Immature natural killer cell (primary cell): ENCODE measurements around the gene MGLL. TPM values are rescaled to one million over a fixed set of nuclear protein-coding genes. Genes with fewer than 3 reads are reported as not detected.

ENCODE experiments used
- DNase-seq, 3 donors: peaks; one replicate each; pipeline ENCODE4 v3.0.0; 2022; ENCODE audit warnings: mixed read lengths in 1 of 3
- H3K27ac Mint-ChIP-seq, 6 donors: one replicate each; pipeline ENCODE4 v1.8.0; 2020; ENCODE audit warnings: mixed read lengths in 6 of 6, mild to moderate bottlenecking in 5 of 6, inconsistent platforms in 4 of 6, moderate library complexity in 3 of 6
- H3K27me3 Mint-ChIP-seq, 3 donors: one replicate each; pipeline ENCODE4 v1.8.0; 2020 to 2021; ENCODE audit warnings: low read depth in 3 of 3, mild to moderate bottlenecking in 3 of 3, mixed read lengths in 3 of 3, moderate library complexity in 3 of 3, inconsistent platforms in 1 of 3
- H3K36me3 Mint-ChIP-seq, 3 donors: one replicate each; pipeline ENCODE4 v1.8.0; 2020; ENCODE audit warnings: mixed read lengths in 3 of 3, inconsistent platforms in 2 of 3, mild to moderate bottlenecking in 2 of 3
- H3K4me1 Mint-ChIP-seq, 2 donors: one replicate each; pipeline ENCODE4 v1.8.0; 2020; ENCODE audit warnings: inconsistent platforms in 2 of 2, mild to moderate bottlenecking in 2 of 2, mixed read lengths in 2 of 2, moderate library complexity in 1 of 2
- H3K4me3 Mint-ChIP-seq, 5 donors: one replicate each; pipeline ENCODE4 v1.8.0; 2020; ENCODE audit warnings: mild to moderate bottlenecking in 5 of 5, mixed read lengths in 5 of 5, inconsistent platforms in 3 of 5, moderate library complexity in 3 of 5
- H3K9me3 Mint-ChIP-seq, 6 donors: one replicate each; pipeline ENCODE4 v1.8.0; 2020; ENCODE audit warnings: mild to moderate bottlenecking in 6 of 6, mixed read lengths in 6 of 6, inconsistent platforms in 4 of 6, moderate library complexity in 3 of 6
- polyA plus RNA-seq, 3 donors: library from polyadenylated mRNA; unstranded; fragments of 300-500 nt; fragmentation: Illumina TruSeq; gene quantifications; one replicate each; pipeline ENCODE4 v1.2.3, GENCODE V29; 2021

Gene MGLL
- polyA plus RNA-seq, 3 donors from 2014 or later, result 2.6 to 3.6 (median 2.6) TPM

GRCh38 chr3:127734181-127734720 lies 88.1 kb downstream of the MGLL start:
- H3K27ac Mint-ChIP-seq, result no peak overlapping the region
- no peaks in the 10 kb centered on the region for H3K9me3 Mint-ChIP-seq
- H3K36me3 Mint-ChIP-seq, result no peaks in the 10 kb centered on the region
- peaks cover 2 to 6% (median 3%) of the 10 kb centered on the region in 3 donors for H3K27me3 Mint-ChIP-seq
- H3K4me3 Mint-ChIP-seq, result no peak overlapping the region
- DNase-seq, result no peak
- no peaks in the 10 kb centered on the region for H3K4me1 Mint-ChIP-seq

GRCh38 chr3:127733781-127734180 lies 88.5 kb downstream of the MGLL start:
- Mint-ChIP-seq H3K9me3 (no peaks in the 10 kb centered on the region), H3K4me3 (no peak overlapping the region), H3K36me3 (no peaks in the 10 kb centered on the region), H3K4me1 (no peaks in the 10 kb centered on the region), H3K27me3 (peaks cover 2 to 6% (median 3%) of the 10 kb centered on the region in 3 donors), H3K27ac (no peak overlapping the region)
- no peak for DNase-seq

GRCh38 chr3:127732879-127733350 lies 89.4 kb downstream of the MGLL start:
- DNase-seq, result no peak
- Mint-ChIP-seq H3K9me3 (no peaks in the 10 kb centered on the region), H3K27me3 (peaks cover 2 to 9% (median 3%) of the 10 kb centered on the region in 3 donors), H3K4me1 (no peaks in the 10 kb centered on the region), H3K27ac (no peak overlapping the region), H3K36me3 (no peaks in the 10 kb centered on the region), H3K4me3 (no peak overlapping the region)

DNA sequence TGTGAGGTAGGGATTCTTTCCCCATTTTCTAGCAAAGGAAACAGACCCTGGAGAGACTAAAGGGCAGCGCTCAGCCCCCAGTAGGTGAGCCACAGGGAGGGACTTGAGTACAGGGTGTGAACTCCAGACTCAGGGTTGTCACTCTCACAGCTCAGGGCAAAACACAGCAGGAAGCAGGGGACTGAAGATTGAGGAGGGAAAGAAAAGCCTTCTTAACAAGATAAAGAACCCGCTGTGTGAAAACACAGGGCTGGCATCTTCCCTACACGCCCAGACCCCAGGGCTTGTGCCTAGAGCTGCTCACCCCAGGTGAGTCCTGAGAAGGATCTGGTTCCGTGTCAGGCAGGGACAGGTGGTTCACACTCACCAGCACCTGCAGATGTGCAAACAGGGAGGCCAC lies 90.0 kb downstream of the MGLL start:
- H3K4me3 Mint-ChIP-seq, result no peak overlapping the region
- DNase-seq, result no peak
- H3K36me3 Mint-ChIP-seq, result no peaks in the 10 kb centered on the region
- H3K4me1 Mint-ChIP-seq, result no peaks in the 10 kb centered on the region
- H3K27ac Mint-ChIP-seq, result no peak overlapping the region
- H3K27me3 Mint-ChIP-seq, result peaks cover 0 to 9% (median 2%) of the 10 kb centered on the region in 3 donors
- H3K9me3 Mint-ChIP-seq, result no peaks in the 10 kb centered on the region

- Mint-ChIP-seq H3K36me3 (no peaks in the 10 kb centered on the region), H3K27me3 (peaks cover 2 to 9% (median 2%) of the 10 kb centered on the region in 3 donors), H3K4me1 (no peaks in the 10 kb centered on the region), H3K27ac (no peak overlapping the region), H3K4me3 (no peak overlapping the region), H3K9me3 (no peaks in the 10 kb centered on the region)
- no peak for DNase-seq
Measured at GRCh38 chr3:127731546-127732289, 90.6 kb downstream of the MGLL start.

DNA sequence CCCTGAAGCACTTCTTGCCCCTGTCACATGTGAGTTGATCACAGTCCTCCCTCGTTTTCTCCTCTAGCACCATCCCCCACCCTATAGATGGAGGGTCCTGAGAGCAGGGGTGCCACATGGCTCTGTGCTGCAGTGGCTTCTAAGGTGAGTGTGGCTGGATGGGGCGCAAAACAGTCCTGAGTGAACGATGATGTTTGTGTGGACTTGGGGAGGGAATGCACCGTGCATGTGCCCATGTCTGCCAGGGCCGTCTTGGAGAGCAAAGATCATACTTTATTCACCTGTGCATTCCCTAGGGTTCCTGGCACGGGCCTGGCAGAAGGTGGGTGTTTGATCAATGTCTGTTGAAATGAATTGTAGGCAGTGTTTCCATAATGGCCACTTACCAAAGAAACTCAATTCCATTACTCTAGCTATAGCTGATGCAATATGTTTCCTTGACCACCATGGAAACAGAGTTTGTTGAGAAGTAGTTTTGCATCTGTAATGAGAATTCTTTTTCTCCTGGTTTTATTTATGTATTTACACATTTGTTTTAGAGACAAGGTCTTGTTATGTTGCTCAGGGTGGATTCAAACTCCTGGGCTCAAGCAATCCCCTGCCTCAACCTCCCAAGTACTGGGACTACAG lies 91.5 kb downstream of the MGLL start:
- no peak overlapping the region for H3K4me3 Mint-ChIP-seq
- DNase-seq, result no peak
- H3K4me1 Mint-ChIP-seq, result no peaks in the 10 kb centered on the region
- no peaks in the 10 kb centered on the region for H3K9me3 Mint-ChIP-seq
- H3K36me3 Mint-ChIP-seq, result no peaks in the 10 kb centered on the region
- H3K27me3 Mint-ChIP-seq, result peaks cover 2 to 9% (median 3%) of the 10 kb centered on the region in 3 donors
- H3K27ac Mint-ChIP-seq, result no peak overlapping the region

DNA sequence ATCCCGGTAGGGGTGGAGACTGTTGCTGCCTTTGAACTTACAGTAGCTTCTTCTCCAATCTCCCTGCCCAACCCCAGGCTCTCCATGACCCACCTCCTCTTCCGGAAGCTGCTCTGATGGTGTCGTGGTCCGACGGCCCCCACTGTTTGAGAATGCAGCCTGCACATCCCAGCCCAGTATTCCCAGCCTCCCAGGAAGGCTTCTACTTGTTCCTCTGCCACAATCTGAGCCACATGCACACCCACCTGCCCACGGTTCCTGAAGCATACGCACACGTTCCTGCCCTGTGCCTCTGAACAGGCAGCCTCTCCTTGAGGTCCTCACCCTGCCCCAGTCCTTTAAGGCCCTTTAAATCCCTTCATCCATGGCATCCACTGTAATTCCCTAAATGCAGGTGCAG lies 92.1 kb downstream of the MGLL start:
- Mint-ChIP-seq H3K9me3 (no peaks in the 10 kb centered on the region), H3K27ac (no peak overlapping the region), H3K4me3 (no peak overlapping the region), H3K4me1 (no peaks in the 10 kb centered on the region), H3K36me3 (no peaks in the 10 kb centered on the region), H3K27me3 (peaks cover 2 to 6% (median 6%) of the 10 kb centered on the region in 3 donors)
- DNase-seq, result no peak

- no peak overlapping the region for H3K4me3 Mint-ChIP-seq
Measured at GRCh38 chr3:127729556-127730056, 92.7 kb downstream of the MGLL start.

GRCh38 chr3:127728417-127729015 lies 93.8 kb downstream of the MGLL start:
- Mint-ChIP-seq H3K27ac (no peak overlapping the region), H3K4me3 (no peak overlapping the region), H3K4me1 (no peaks in the 10 kb centered on the region), H3K9me3 (no peaks in the 10 kb centered on the region), H3K36me3 (no peaks in the 10 kb centered on the region), H3K27me3 (peaks cover 0 to 6% (median 5%) of the 10 kb centered on the region in 3 donors)
- no peak for DNase-seq

More at GRCh38 chr3:127729556-127730056, 92.7 kb downstream of the MGLL start:
- H3K27ac Mint-ChIP-seq, result no peak overlapping the region
- H3K27me3 Mint-ChIP-seq, result peaks cover under 1 to 7% (median 6%) of the 10 kb centered on the region in 3 donors
- H3K9me3 Mint-ChIP-seq, result no peaks in the 10 kb centered on the region
- H3K36me3 Mint-ChIP-seq, result no peaks in the 10 kb centered on the region
- H3K4me1 Mint-ChIP-seq, result no peaks in the 10 kb centered on the region
- DNase-seq, result no peak

DNA sequence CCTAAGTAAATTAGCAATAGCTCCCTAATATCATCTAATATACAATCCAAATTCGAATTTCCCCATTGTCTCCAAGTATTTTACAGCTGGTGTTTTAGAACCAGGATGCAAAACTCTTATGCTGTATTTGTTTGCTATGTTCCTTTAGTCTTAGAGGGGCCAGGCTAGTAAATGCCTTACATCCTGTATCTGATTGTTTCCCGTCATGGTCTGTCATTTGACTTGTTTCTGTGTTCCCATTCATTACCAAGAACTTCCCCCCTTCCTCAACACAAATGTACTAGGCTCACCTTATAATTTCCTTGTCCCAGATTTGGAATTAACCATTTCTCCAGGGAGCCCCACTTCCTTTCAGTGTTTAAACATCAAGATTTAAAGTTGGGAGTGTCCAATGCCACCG lies 95.4 kb downstream of the MGLL start:
- peaks cover 0 to 8% (median 5%) of the 10 kb centered on the region in 3 donors for H3K27me3 Mint-ChIP-seq
- DNase-seq, result no peak
- H3K4me3 Mint-ChIP-seq, result no peak overlapping the region
- H3K4me1 Mint-ChIP-seq, result no peaks in the 10 kb centered on the region
- no peak overlapping the region for H3K27ac Mint-ChIP-seq
- no peaks in the 10 kb centered on the region for H3K36me3 Mint-ChIP-seq
- H3K9me3 Mint-ChIP-seq, result no peaks in the 10 kb centered on the region

DNA sequence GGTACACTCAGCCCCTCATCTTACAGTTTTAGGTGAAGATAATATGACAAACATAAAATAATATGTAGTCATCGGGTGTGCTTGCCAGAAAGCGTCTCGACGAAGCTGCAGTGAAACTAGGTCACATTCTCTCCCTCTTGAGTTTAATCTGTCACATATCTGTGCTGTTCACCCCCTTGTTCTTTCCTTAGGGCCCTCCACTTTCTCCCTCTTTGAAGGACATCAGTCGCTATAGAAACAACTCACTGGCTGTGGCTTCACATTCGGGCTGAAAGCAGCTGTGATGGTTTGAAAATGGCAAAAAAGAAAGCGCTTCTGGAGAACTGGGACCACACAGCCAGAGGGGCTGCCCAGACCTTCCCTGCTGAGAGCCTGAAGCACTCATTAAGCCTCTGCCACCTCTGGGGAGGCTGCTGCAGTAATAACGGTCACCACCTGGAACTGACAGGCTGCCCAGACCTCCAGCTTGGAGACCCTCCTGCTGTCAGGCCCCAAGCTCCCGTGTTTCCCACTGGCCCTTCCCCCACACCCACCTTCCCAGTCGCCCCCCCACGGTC lies 99.2 kb downstream of the MGLL start:
- Mint-ChIP-seq H3K27ac (no peak overlapping the region), H3K4me3 (no peak overlapping the region), H3K27me3 (peaks cover 0 to 8% (median 2%) of the 10 kb centered on the region in 3 donors), H3K9me3 (no peaks in the 10 kb centered on the region), H3K36me3 (no peaks in the 10 kb centered on the region), H3K4me1 (no peaks in the 10 kb centered on the region)
- no peak for DNase-seq

DNA sequence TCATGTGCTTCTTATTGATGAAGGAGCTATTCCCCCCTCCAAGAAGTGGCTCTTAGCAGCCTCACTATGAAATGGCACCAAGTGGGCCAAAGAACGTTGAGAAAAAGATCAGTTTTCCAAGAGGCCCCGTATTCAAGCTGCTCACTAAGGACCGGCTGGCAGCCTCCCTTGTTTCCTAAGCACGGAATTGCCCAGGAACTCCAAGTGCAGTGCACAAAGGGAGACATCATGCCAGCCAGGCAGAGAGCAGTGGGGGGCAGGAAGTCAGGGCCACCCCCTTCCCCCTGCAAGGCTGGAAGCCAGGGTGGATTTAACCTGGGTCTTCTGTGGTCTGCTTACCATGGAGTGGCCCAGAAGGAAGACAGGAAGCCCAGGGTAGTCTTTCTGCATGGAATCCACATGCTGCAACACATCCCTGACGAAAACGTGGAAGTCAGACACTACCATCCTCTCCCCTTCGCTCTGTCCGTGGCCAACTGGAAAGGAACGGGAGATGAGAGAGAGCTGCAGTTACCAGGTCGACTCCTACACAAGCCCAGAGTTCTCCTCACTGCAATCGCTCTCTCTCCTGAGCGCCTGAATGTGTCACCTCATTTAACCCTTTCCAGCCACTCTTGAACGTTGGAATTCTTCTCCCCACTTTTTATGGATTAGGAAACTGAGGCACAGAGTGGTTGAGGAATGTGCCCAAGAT lies 100.1 kb downstream of the MGLL start:
- Mint-ChIP-seq H3K4me1 (no peaks in the 10 kb centered on the region), H3K27ac (no peak overlapping the region), H3K4me3 (no peak overlapping the region), H3K36me3 (no peaks in the 10 kb centered on the region), H3K27me3 (peaks cover 0 to 8% (median 2%) of the 10 kb centered on the region in 3 donors), H3K9me3 (no peaks in the 10 kb centered on the region)
- DNase-seq, result no peak
